ENCODE results near the gene CFAP43.

CFAP43 gene

GRCh38 chr10:104231784-104232612 lies at the start of gene CFAP43:
CFAP43 (minus strand) TSS chr10:104232364; CDS start chr10:104232246, 118 bp downstream.
- DNase-seq (ENCODE audit: insufficient read length, low spot score) (peak; percentile 84), FAIRE-seq (no peak)
- no peak for TF ChIP-seq CTCF (IDR thresholded peaks at IDR 0.05; ENCODE audit: insufficient read depth, missing control alignments)

- no peak for FAIRE-seq
- TF ChIP-seq CTCF (IDR thresholded peaks at IDR 0.05; ENCODE audit: insufficient read depth, missing control alignments): no peak
- DNase-seq (ENCODE audit: insufficient read length, low spot score): no peak
Observed at GRCh38 chr10:104281694-104282093, 49.5 kb upstream of the CFAP43 start.

GRCh38 chr10:104279550-104280259 lies 47.5 kb upstream of the CFAP43 start:
- FAIRE-seq: no peak
- no peak for DNase-seq (ENCODE audit: insufficient read length, low spot score)
- no peak for TF ChIP-seq CTCF (IDR thresholded peaks at IDR 0.05; ENCODE audit: insufficient read depth, missing control alignments)

GRCh38 chr10:104277785-104278184 lies 45.6 kb upstream of the CFAP43 start:
- DNase-seq (ENCODE audit: insufficient read length, low spot score) (no peak), FAIRE-seq (no peak)
- no peak for TF ChIP-seq CTCF (IDR thresholded peaks at IDR 0.05; ENCODE audit: insufficient read depth, missing control alignments)

- DNase-seq (ENCODE audit: insufficient read length, low spot score): no peak
- no peak for FAIRE-seq
- TF ChIP-seq CTCF (IDR thresholded peaks at IDR 0.05; ENCODE audit: insufficient read depth, missing control alignments): no peak
Observed at GRCh38 chr10:104276192-104276591, 44.0 kb upstream of the CFAP43 start.

GRCh38 chr10:104274762-104275721 lies 42.9 kb upstream of the CFAP43 start:
- TF ChIP-seq CTCF (IDR thresholded peaks at IDR 0.05; ENCODE audit: insufficient read depth, missing control alignments): no peak

More at GRCh38 chr10:104274762-104275721, 42.9 kb upstream of the CFAP43 start:
- no peak for FAIRE-seq
- DNase-seq (ENCODE audit: insufficient read length, low spot score): no peak
